Right lobe of liver (tissue), 4 donors: ENCODE results near the gene WDR88.

Source experiments
- POLR2A ChIP-seq: fragments of 450-650 bp; IDR thresholded peaks from one replicate; pipeline ENCODE4 v1.6.1; 2017; ENCODE audit warnings: antibody characterized with exemption, mild to moderate bottlenecking
- TF ChIP-seq, protein P1 (sequence below), 4 donors: fragments of 200-600 bp in 3 of 4; fragments of 450-650 bp in 1 of 4; IDR thresholded peaks; one replicate each; pipeline versions ENCODE4 v1.5.1 to v1.8.0; 2016 to 2022; ENCODE audit warnings: antibody characterized with exemption in 4 of 4, mild to moderate bottlenecking in 2 of 4
- donor health status: DM: no; HTN: no; CAD: no.
- donor health status: DM: no; HTN: no; CAD: no.
- donor health status: DM: no; HTN: yes; CAD: no.

DNA sequence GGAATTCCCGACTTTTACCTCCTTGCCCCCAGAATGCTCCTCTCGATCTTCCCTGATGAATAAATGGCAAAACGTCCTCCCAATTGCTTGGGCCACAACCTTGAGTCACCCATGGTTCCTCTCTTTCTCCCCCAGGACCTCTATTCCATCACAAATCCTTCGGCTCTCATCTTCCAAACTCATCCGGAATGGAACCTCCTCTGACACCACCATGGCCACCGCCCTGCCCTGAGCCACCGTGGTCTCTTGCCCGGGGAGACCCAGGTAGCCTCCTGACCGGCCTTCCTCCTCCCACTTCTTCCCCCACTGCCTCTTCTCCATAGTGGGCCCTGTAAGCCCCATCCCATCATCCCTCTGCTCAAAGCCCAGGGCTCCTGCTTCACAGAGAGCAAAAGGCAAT lies 88.8 kb downstream of the WDR88 start:
- TF ChIP-seq, protein P1, sequence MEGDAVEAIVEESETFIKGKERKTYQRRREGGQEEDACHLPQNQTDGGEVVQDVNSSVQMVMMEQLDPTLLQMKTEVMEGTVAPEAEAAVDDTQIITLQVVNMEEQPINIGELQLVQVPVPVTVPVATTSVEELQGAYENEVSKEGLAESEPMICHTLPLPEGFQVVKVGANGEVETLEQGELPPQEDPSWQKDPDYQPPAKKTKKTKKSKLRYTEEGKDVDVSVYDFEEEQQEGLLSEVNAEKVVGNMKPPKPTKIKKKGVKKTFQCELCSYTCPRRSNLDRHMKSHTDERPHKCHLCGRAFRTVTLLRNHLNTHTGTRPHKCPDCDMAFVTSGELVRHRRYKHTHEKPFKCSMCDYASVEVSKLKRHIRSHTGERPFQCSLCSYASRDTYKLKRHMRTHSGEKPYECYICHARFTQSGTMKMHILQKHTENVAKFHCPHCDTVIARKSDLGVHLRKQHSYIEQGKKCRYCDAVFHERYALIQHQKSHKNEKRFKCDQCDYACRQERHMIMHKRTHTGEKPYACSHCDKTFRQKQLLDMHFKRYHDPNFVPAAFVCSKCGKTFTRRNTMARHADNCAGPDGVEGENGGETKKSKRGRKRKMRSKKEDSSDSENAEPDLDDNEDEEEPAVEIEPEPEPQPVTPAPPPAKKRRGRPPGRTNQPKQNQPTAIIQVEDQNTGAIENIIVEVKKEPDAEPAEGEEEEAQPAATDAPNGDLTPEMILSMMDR (IDR thresholded peaks at IDR 0.05) = no peak
- TF ChIP-seq POLR2A = no peak
